ENCODE data around the gene SLC25A26.

DNA sequence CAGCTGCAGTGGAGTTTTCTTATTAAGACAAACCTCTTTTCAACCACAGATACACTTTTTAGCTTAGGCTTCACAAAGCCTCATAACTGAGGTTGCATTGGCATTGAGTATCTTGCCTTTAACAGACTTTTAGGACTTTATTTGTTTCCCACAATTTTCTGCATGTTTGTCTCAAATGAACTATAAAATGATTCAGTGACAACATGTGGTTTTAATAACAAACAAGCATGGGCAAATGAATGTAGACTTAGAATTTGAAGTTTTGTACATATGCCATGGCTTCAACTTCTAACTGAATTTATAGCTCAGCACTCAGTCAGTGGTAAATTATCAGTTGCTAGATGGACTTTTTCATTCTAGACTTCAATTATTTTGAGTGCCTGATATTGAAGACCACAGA is 101.6 kb downstream of the SLC25A26 start:
- TF ChIP-seq POLR2AphosphoS5 (IDR thresholded peaks at IDR 0.05; ENCODE audit: borderline replicate concordance, low read depth, low read length) (no peak), EZH2 (IDR thresholded peaks at IDR 0.05) (no peak), FOXP2 (optimal IDR thresholded peaks at IDR 0.05; ENCODE audit: control extremely low read depth, extremely low read length, insufficient read depth) (no peak)
